ENCODE data around the gene TSBP1.

DNA sequence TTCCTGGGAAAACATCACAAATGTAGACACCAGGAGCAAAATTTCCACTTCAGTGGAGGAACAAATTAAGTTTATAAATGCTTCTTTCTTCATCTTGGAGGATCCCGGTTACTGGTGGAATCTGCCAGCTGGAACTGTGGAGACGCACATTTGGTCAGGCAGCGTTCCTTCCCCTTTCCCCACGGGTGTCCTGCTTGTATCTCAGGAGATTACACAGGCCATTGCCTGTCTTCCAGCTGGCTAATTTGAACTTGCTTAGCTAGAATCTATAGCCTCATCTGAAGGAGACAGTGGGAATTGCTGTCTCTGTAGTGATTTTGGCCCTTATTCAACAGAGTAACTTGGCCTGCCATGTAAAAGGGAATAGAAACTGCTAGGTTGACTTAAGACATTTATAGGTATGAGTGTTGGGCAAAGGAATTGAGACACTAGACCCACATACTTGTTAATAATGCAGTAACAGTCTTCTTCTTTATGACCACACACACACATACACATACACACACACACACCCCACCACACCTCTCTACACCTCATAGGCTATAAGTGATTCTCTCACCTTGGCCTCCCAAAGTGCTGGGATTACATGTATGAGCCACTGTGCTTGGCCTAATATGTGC, 34.4 kb downstream of the TSBP1 start:
- TF ChIP-seq, protein P1, sequence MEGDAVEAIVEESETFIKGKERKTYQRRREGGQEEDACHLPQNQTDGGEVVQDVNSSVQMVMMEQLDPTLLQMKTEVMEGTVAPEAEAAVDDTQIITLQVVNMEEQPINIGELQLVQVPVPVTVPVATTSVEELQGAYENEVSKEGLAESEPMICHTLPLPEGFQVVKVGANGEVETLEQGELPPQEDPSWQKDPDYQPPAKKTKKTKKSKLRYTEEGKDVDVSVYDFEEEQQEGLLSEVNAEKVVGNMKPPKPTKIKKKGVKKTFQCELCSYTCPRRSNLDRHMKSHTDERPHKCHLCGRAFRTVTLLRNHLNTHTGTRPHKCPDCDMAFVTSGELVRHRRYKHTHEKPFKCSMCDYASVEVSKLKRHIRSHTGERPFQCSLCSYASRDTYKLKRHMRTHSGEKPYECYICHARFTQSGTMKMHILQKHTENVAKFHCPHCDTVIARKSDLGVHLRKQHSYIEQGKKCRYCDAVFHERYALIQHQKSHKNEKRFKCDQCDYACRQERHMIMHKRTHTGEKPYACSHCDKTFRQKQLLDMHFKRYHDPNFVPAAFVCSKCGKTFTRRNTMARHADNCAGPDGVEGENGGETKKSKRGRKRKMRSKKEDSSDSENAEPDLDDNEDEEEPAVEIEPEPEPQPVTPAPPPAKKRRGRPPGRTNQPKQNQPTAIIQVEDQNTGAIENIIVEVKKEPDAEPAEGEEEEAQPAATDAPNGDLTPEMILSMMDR (IDR thresholded peaks at IDR 0.05), result no peak
- TF ChIP-seq POLR2A (IDR thresholded peaks at IDR 0.05), result no peak
